Activated CD4-positive, alpha-beta T cell treated with anti-CD3 and anti-CD28 coated beads for 36 hours (primary cell): ENCODE results near the gene CDK13. TPM values are rescaled to one million over a fixed set of nuclear protein-coding genes. Genes with fewer than 3 reads are reported as not detected.
"Not testable (repeated sequence)": the region's sequence is repeated elsewhere in the genome, so short reads cannot be mapped to it uniquely, and the experiment has no call there.

Experiments used
- ATAC-seq: fragments of 200-7000 bp; cut with Tn5 transposase; one replicate; pipeline ENCODE4 v1.10.0; 2021; ENCODE audit warnings: mild to moderate bottlenecking, moderate library complexity
- CTCF ChIA-PET: fragments of 350-600 bp; sonication (Branson Sonifier 250); formaldehyde crosslinking; loops from one replicate; lab custom pipeline; 2021; ENCODE audit warnings: antibody characterized with exemption; lab: Charles Lee
- POLR2A ChIA-PET: fragments of 350-600 bp; sonication (Branson Sonifier 250); formaldehyde crosslinking; loops from one replicate; lab custom pipeline; 2021; ENCODE audit warnings: antibody characterized with exemption, inconsistent platforms; lab: Charles Lee
- DNase-seq: peaks from one replicate; pipeline ENCODE4 v3.0.0-alpha.2; 2020
- H3K27ac Mint-ChIP-seq: one replicate; pipeline ENCODE4 v1.8.0; 2021; ENCODE audit warnings: mixed read lengths
- H3K27me3 Mint-ChIP-seq: one replicate; pipeline ENCODE4 v1.8.0; 2021; ENCODE audit warnings: mixed read lengths
- H3K36me3 Mint-ChIP-seq: one replicate; pipeline ENCODE4 v1.8.0; 2021; ENCODE audit warnings: low read depth, mixed read lengths
- H3K4me1 Mint-ChIP-seq: one replicate; pipeline ENCODE4 v1.8.0; 2021; ENCODE audit warnings: mixed read lengths
- H3K4me3 Mint-ChIP-seq: one replicate; pipeline ENCODE4 v1.8.0; 2021; ENCODE audit warnings: mild to moderate bottlenecking, moderate library complexity, mixed read lengths
- H3K9me3 Mint-ChIP-seq: one replicate; pipeline ENCODE4 v1.8.0; 2021; ENCODE audit warnings: low read depth, mixed read lengths
- intact Hi-C, 2 experiments: fragments of 100-400 bp; cut with DNase I in 1 of 2; cut with micrococcal nuclease in 1 of 2; formaldehyde crosslinking; loops; one replicate each; pipeline versions ENCODE4 v1.14.2 to v1.15.1; 2022 to 2024; cut with DNase I, micrococcal nuclease
- total RNA-seq, 2 experiments: library from RNA; stranded (reverse); gene quantifications; one replicate each; pipeline ENCODE4 v1.2.3, GENCODE V29; 2021

Gene CDK13
- total RNA-seq, result 10 to 100 TPM; 34.8 to 47.6 TPM

DNA sequence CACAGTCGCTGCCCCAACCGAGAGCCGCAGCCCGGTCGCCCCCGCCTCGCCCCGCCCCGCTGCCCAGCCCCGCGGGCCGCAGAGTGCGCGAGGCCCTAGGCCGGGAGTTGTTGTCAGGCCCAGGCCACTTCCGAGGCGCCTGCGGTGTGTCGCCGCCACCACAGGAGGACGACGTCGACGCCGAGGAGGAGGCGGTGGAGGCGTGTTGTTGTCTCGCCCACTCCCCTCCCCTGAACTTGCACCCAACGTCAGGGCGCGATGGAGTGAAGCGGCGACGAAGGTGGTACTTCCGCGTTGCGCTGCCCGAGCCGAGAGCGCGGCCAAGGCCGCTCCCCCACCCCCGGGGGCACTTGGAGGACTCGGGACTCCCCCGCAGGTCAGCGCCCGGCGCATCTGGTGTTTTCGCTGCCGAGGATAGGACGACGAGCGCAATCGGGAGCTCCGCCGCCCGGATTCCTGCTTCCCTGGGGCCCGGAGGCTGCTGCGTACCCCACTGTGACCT lies at the start of gene CDK13:
TSS of gene CDK13 (plus strand) at position 286 of the 502 bp plus-strand sequence. CDS start 386 bp downstream, outside the sequence.
- DNase-seq (peak; percentile 92), ATAC-seq (peak; percentile 40)
- Mint-ChIP-seq H3K9me3 (no peaks in the 10 kb centered on the region), H3K27me3 (no peaks in the 10 kb centered on the region), H3K36me3 (peaks cover 18% of the 10 kb centered on the region), H3K4me1 (peaks cover 32% of the 10 kb centered on the region), H3K27ac (peak within 1 kb of the TSS; percentile 98), H3K4me3 (peak within 1 kb of the TSS; percentile 93)
- intact Hi-C loops, result loop anchor here (1.0 to 10.0 kb wide), 12 partner anchors 37 to 1932 kb away; partner anchors contain the start of genes MPLKIP (in 2 of the 2), RALA (in 2 of the 2), STARD3NL (in 1 of the 2) and VPS41 (in 1 of the 2)
- ChIA-PET POLR2A (interaction anchor here (0.6 to 0.9 kb wide), 2 partner anchors 19 to 231 kb away, joined by 3 read pairs; no protein-coding TSS in a partner anchor), CTCF (interaction anchor here (0.6 kb wide), 1 partner anchor 11 kb away, joined by 3 read pairs; no protein-coding TSS in a partner anchor)

DNA sequence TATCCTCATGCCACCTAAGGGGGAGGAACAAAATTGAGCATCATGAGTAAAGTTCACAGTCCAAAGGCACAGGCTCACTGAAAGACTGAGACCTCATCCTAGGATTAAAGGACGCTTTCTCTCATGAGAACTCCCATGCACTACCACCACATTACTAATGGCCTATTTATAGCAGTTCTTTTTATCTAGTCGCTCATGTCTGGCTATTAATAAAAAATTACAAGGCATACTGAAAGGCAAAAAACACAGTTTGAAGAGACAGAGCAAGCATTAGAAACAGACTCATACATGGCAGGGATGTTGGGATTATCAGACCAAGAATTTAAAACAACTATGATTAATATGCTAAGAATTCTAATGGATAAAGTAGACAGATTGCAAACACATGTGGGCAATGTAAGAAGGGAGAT lies 46.0 kb upstream of the CDK13 start:
- ChIA-PET POLR2A (interaction anchor here (0.6 kb wide), 1 partner anchor 22 kb away, joined by 8 read pairs; no protein-coding TSS in a partner anchor), CTCF (interaction anchor here (0.6 kb wide), 1 partner anchor 24 kb away, joined by 3 read pairs; no protein-coding TSS in a partner anchor)
- Mint-ChIP-seq H3K4me1 (no peaks in the 10 kb centered on the region), H3K27me3 (peaks cover 5% of the 10 kb centered on the region), H3K27ac (no peak overlapping the region), H3K36me3 (no peaks in the 10 kb centered on the region), H3K9me3 (peaks cover 6% of the 10 kb centered on the region), H3K4me3 (no peak overlapping the region)
- DNase-seq, result no peak
- intact Hi-C loops, result no loop called here
- no peak for ATAC-seq

DNA sequence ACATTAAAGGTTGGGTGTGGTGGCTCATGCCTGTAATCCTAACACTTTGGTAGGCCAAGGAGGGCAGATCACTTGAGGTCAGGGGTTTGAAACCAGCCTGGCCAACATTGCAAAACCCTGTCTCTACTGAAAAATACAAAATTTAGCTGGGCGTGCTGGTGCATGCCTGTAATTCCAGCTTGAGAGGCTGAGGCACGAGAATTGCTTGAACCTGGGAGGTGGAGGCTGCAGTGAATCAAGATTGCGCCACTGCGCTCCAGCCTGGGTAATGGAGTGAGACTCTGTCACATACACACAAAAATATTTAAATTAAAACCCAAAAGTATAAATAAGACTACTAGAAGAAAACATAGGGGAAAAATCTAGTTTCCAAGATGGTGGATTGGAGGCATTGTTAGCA lies 41.9 kb upstream of the CDK13 start:
- no peaks in the 10 kb centered on the region for H3K36me3 Mint-ChIP-seq
- H3K4me3 Mint-ChIP-seq, result no peak overlapping the region
- no peak for ATAC-seq
- H3K27ac Mint-ChIP-seq, result no peak overlapping the region
- intact Hi-C loops, result no loop called here
- DNase-seq, result no peak
- ChIA-PET POLR2A (interaction anchor here (0.6 kb wide), 1 partner anchor 96 kb away, joined by 3 read pairs; no protein-coding TSS in a partner anchor), CTCF (interaction anchor here (0.6 to 1.0 kb wide), 2 partner anchors 9 to 92 kb away, joined by 3 to 5 read pairs; no protein-coding TSS in a partner anchor)
- no peaks in the 10 kb centered on the region for H3K27me3 Mint-ChIP-seq
- no peaks in the 10 kb centered on the region for H3K4me1 Mint-ChIP-seq
- H3K9me3 Mint-ChIP-seq, result peaks cover 6% of the 10 kb centered on the region

DNA sequence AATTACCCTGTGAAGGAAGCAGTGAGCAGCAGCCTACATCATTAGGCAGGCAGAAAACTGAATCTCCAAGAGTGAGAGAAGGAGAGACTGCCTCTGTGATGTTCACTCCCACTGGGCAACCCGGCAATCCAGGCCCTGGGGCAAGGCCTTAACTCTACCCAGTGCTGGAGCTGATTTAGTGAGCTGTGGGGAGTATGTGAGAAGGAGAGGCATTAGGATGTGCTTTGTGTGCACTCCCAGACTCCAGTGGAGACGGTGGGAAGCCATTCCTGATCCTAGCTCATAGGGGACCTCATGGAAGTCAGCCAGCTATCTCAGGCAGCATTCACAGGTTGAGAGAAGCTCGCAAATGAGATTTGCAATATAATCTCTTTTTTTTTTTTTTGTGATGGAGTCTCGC lies 41.1 kb upstream of the CDK13 start:
- no peaks in the 10 kb centered on the region for H3K4me1 Mint-ChIP-seq
- ChIA-PET CTCF (interaction anchor here (0.6 to 1.2 kb wide), 3 partner anchors 10 to 323 kb away, joined by 3 to 4 read pairs (median 3); no protein-coding TSS in a partner anchor), POLR2A (no interaction called here)
- H3K27me3 Mint-ChIP-seq, result no peaks in the 10 kb centered on the region
- no peaks in the 10 kb centered on the region for H3K36me3 Mint-ChIP-seq
- intact Hi-C loops, result no loop called here
- DNase-seq (no peak), ATAC-seq (no peak)
- no peak overlapping the region for H3K4me3 Mint-ChIP-seq
- peaks cover 6% of the 10 kb centered on the region for H3K9me3 Mint-ChIP-seq
- H3K27ac Mint-ChIP-seq, result no peak overlapping the region

DNA sequence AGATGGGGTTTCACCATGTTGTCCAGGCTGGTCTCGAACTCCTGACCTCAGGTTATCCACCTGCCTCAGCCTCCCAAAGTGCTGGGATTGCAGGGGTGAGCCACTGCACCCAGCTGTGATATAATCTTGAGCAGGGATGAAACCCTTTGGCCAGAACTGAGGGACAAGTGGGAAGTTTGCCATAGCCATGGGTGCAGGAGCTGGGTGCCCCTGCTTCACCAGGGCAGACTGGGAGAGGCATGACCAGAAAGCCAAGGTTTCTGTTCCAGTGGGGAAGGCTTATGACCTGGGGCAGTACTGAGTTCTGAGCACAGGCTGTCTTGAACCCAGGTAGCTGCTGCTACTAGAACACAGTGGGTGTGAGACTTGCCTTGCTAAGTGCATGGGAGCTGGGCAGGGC lies 40.5 kb upstream of the CDK13 start:
- CTCF ChIA-PET, result interaction anchor here (0.6 to 1.2 kb wide), 4 partner anchors 10 to 324 kb away, joined by 3 to 6 read pairs (median 4); no protein-coding TSS in a partner anchor
- POLR2A ChIA-PET, result no interaction called here
- no peak overlapping the region for H3K27ac Mint-ChIP-seq
- ATAC-seq, result no peak
- H3K9me3 Mint-ChIP-seq, result peaks cover 6% of the 10 kb centered on the region
- intact Hi-C loops, result no loop called here
- no peaks in the 10 kb centered on the region for H3K4me1 Mint-ChIP-seq
- no peaks in the 10 kb centered on the region for H3K36me3 Mint-ChIP-seq
- H3K4me3 Mint-ChIP-seq, result no peak overlapping the region
- DNase-seq, result no peak
- H3K27me3 Mint-ChIP-seq, result no peaks in the 10 kb centered on the region

DNA sequence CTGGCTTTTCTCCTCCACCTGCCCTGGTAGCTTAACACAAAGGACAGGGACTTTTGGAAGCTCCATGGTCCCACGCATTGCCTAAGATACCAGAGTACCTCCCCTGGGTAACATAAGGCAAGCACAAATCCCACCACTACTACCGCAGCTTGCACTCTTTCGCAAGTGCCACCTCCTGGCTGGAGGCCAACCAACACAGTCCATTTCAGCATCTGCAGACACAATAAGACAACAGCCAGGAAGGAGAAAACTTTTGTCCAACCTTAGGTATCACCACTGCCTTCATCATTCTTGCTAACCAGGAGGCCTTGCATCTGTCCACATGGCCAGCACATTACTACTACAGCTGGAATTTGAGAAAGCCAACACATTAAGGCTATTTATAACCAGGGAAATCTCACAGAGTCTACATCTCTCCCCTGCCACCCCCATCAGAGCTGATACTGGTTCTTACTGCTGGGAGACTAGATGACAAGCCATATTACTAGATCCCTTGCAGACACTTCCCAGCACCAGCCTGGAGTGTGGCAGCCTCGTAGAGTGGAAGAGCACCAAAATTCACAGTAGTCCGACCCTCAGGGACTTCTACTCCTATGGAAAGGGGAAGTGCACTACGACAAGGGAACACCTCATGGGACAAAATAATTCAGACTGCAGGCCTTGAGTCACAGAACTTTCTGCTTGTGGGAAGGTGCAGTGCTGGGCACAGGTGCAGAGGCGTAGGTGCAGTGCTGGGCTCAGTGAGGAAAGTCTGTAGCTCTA lies 39.8 kb upstream of the CDK13 start:
- Mint-ChIP-seq H3K4me3 (no peak overlapping the region), H3K27ac (no peak overlapping the region), H3K9me3 (peaks cover 6% of the 10 kb centered on the region), H3K4me1 (peaks cover 5% of the 10 kb centered on the region), H3K27me3 (no peaks in the 10 kb centered on the region), H3K36me3 (no peaks in the 10 kb centered on the region)
- POLR2A ChIA-PET, result no interaction called here
- intact Hi-C loops, result no loop called here
- CTCF ChIA-PET, result interaction anchor here (0.9 to 1.5 kb wide), 4 partner anchors 9 to 15 kb away, joined by 3 to 6 read pairs (median 4); no protein-coding TSS in a partner anchor
- ATAC-seq (no peak), DNase-seq (no peak)

DNA sequence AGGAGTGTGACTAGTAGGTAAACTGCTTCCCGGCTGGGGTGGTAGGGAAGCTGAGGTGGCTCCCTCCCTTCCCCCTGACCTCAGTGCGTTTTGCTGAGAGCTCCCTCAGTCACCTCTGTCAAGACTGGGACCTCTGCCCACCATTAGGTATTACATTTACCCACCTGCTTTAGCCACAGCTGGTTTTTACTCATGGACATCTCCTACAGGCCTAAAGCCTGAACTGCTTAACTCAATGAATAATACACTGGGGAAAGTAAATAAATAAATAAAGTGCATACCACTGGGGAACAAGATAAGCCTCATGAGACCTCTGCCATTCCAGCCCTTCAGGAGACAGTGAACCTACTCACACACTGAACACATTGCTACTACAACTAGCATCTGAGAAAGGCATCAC lies 38.9 kb upstream of the CDK13 start:
- no peak overlapping the region for H3K27ac Mint-ChIP-seq
- H3K9me3 Mint-ChIP-seq, result peaks cover 6% of the 10 kb centered on the region
- H3K4me1 Mint-ChIP-seq, result peaks cover 9% of the 10 kb centered on the region
- DNase-seq (no peak), ATAC-seq (no peak)
- intact Hi-C loops, result no loop called here
- CTCF ChIA-PET, result interaction anchor here (1.5 kb wide), 1 partner anchor 15 kb away, joined by 5 read pairs; no protein-coding TSS in a partner anchor
- H3K36me3 Mint-ChIP-seq, result no peaks in the 10 kb centered on the region
- POLR2A ChIA-PET, result no interaction called here
- H3K27me3 Mint-ChIP-seq, result no peaks in the 10 kb centered on the region
- no peak overlapping the region for H3K4me3 Mint-ChIP-seq

DNA sequence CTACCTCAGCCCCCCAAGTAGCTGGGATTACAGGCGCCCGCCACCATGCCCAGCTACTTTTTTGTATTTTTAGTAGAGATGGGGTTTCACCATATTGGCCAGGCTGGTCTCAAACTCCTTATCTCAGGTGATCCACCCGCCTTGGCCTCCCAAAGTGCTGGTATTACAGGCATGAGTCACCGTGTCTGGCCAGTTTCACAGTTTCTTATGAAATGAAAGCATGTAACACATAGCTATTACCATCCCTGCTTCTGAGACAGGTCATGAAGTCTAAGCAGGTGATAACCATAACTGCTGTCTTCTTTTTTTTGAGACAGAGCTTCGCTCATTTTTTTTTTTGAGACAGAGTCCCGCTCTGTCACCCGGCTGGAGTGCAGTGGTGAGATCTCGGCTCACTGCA lies 34.2 kb upstream of the CDK13 start:
- H3K36me3 Mint-ChIP-seq, H3K9me3 Mint-ChIP-seq, H3K4me1 Mint-ChIP-seq, H3K27ac Mint-ChIP-seq, intact Hi-C loops, H3K4me3 Mint-ChIP-seq, H3K27me3 Mint-ChIP-seq: not testable (repeated sequence)
- POLR2A ChIA-PET, result interaction anchor here (0.6 to 0.7 kb wide), 2 partner anchors 70 to 173 kb away, joined by 3 to 5 read pairs; no protein-coding TSS in a partner anchor
- ATAC-seq (peak; percentile 69), DNase-seq (peak; percentile 20)
- CTCF ChIA-PET, result interaction anchor here (0.6 to 0.7 kb wide), 2 partner anchors 22 to 133 kb away, joined by 3 read pairs; no protein-coding TSS in a partner anchor

DNA sequence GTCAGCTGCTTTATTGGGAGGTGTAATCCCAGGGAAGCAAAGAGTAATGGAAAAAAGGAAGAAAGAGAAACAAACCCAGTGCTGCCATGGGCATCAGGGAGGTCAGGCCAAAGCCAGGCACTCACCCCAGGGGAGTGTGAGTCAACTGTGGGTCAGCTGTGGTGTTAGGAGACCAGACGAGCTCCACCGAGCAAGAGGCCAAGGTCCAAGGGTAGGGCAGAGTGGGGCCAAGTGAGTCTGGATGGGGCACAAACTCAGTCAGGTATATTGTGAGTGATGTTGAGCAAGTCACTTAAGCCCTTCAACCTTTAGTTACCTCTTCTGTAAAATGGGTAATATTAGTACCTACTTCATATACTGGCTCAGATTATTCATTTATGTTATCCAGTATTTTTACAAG lies 30.4 kb upstream of the CDK13 start:
- H3K27me3 Mint-ChIP-seq, result peaks cover 7% of the 10 kb centered on the region
- intact Hi-C loops, result no loop called here
- no peak overlapping the region for H3K27ac Mint-ChIP-seq
- H3K4me3 Mint-ChIP-seq, result no peak overlapping the region
- H3K4me1 Mint-ChIP-seq, result peaks cover 9% of the 10 kb centered on the region
- no peak for ATAC-seq
- no peaks in the 10 kb centered on the region for H3K36me3 Mint-ChIP-seq
- CTCF ChIA-PET, result interaction anchor here (0.9 to 1.6 kb wide), 2 partner anchors 10 to 12 kb away, joined by 3 to 6 read pairs; no protein-coding TSS in a partner anchor
- POLR2A ChIA-PET, result no interaction called here
- DNase-seq, result no peak
- H3K9me3 Mint-ChIP-seq, result no peaks in the 10 kb centered on the region

DNA sequence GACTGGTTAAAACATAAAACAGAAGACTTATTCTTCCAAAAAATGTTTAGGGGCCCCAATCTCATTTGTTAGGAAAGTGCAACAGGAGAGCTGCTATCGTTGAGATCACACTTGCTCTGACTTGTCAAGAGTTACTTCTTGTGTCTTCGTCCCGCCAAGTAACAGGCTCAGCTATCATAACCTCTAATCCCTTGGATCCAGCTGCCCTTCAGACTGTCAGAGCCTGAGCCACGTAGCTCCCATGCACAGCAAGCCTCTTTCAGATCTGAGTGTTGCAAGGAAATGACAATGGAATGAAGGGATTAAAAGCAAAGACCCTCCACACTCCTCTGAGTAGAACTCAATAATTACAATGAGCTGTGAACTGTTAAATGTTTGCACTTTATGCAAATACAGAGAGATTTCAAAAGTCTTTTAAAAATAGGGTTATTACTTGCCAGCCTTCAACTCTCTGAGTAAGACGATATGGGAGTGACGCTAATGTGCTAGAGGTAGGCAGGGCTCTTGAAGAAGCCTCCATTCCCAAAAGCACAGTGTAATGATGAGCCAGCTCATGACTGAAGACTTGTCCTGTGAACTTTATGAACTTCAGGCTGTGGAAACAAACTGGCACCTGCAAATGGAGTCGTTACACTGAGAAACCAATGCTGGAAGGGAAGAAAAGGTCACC lies 28.4 kb upstream of the CDK13 start:
- DNase-seq, result no peak
- intact Hi-C loops, result no loop called here
- ChIA-PET POLR2A (no interaction called here), CTCF (no interaction called here)
- Mint-ChIP-seq H3K4me1 (no peaks in the 10 kb centered on the region), H3K27ac (no peak overlapping the region), H3K4me3 (no peak overlapping the region), H3K36me3 (no peaks in the 10 kb centered on the region), H3K27me3 (peaks cover 7% of the 10 kb centered on the region), H3K9me3 (no peaks in the 10 kb centered on the region)
- no peak for ATAC-seq

DNA sequence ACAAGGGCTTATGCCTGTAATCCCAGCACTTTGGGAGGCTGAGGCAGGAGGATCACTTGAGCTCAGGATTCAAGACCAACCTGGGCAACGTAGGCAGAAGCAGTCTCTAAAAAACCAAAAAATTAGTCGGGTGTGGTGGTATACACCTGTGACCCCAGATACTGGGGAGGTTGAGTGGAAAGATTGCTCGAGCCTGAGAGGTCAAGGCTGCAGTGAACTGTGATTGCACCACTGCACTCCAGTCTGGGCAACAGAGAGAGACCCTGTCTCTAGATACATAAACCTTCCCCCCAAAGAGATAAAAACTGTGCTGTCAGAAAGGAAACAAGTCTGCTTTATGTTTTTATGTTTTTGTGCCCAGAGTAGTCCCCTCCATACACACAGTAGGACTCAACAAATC lies 27.5 kb upstream of the CDK13 start:
- ATAC-seq (no peak), DNase-seq (no peak)
- Mint-ChIP-seq H3K9me3 (no peaks in the 10 kb centered on the region), H3K36me3 (no peaks in the 10 kb centered on the region), H3K4me3 (no peak overlapping the region), H3K4me1 (no peaks in the 10 kb centered on the region), H3K27ac (no peak overlapping the region), H3K27me3 (peaks cover 7% of the 10 kb centered on the region)
- intact Hi-C loops, result no loop called here
- POLR2A ChIA-PET, result no interaction called here
- CTCF ChIA-PET, result interaction anchor here (1.1 kb wide), 1 partner anchor 26 kb away, joined by 3 read pairs; no protein-coding TSS in a partner anchor
